IPS DF 4.7 (cell line): Measurements from ENCODE around the gene SLC4A1.
"Not testable (repeated sequence)": the region's sequence is repeated elsewhere in the genome, so short reads cannot be mapped to it uniquely, and the experiment has no call there.

Source experiments
- DNase-seq: peaks from one replicate; pipeline ENCODE4 v3.0.0-alpha.2; 2013; ENCODE audit warnings: low spot score; ENCODE audit errors: extremely low read depth

The SLC4A1 gene

GRCh38 chr17:44257815-44258760, 9.8 kb downstream of the SLC4A1 start:
- DNase-seq, result no peak

- DNase-seq, result no peak
Observed at GRCh38 chr17:44256671-44257070, 11.3 kb downstream of the SLC4A1 start.

- DNase-seq, result no peak
Observed at GRCh38 chr17:44255915-44256314, 12.0 kb downstream of the SLC4A1 start.

GRCh38 chr17:44254361-44255095, 13.4 kb downstream of the SLC4A1 start:
- no peak for DNase-seq

GRCh38 chr17:44253006-44253405, 14.9 kb downstream of the SLC4A1 start:
- DNase-seq, result no peak

- no peak for DNase-seq
Observed at GRCh38 chr17:44251062-44251461, 16.9 kb downstream of the SLC4A1 start.

- DNase-seq, result no peak
Observed at GRCh38 chr17:44249501-44250246, 18.3 kb downstream of the SLC4A1 start.

GRCh38 chr17:44247876-44248736, 19.8 kb downstream of the SLC4A1 start:
- DNase-seq, result no peak

GRCh38 chr17:44247440-44247841, 20.5 kb downstream of the SLC4A1 start:
- no peak for DNase-seq

GRCh38 chr17:44241106-44241624, 26.8 kb downstream of the SLC4A1 start:
- DNase-seq, result no peak

- DNase-seq, result not testable (repeated sequence)
Observed at GRCh38 chr17:44237886-44238285, 30.0 kb downstream of the SLC4A1 start.

GRCh38 chr17:44236444-44236991, 31.4 kb downstream of the SLC4A1 start:
- DNase-seq, result no peak

GRCh38 chr17:44235583-44235936, 32.4 kb downstream of the SLC4A1 start:
- no peak for DNase-seq

GRCh38 chr17:44233582-44233981, 34.4 kb downstream of the SLC4A1 start:
- no peak for DNase-seq

GRCh38 chr17:44232061-44232460, 35.9 kb downstream of the SLC4A1 start:
- DNase-seq, result no peak

GRCh38 chr17:44230140-44230539, 37.8 kb downstream of the SLC4A1 start:
- DNase-seq, result no peak

- no peak for DNase-seq
Observed at GRCh38 chr17:44229090-44229489, 38.8 kb downstream of the SLC4A1 start.

GRCh38 chr17:44223541-44224071, 44.3 kb downstream of the SLC4A1 start:
- no peak for DNase-seq

- DNase-seq, result no peak
Observed at GRCh38 chr17:44222112-44222869, 45.6 kb downstream of the SLC4A1 start.

GRCh38 chr17:44221862-44222111, 46.1 kb downstream of the SLC4A1 start:
- no peak for DNase-seq
